Peyer's patch (tissue), 4 donors: ENCODE measurements around the gene IGSF9. TPM values are rescaled to one million over a fixed set of nuclear protein-coding genes. Genes with fewer than 3 reads are reported as not detected.
A peak's percentile ranks its signal among the peaks of the same experiment; 100 is the strongest.

Experiments used
- DNase-seq, 3 donors: peaks; one replicate each; pipeline ENCODE4 v3.0.0-alpha.2; 2017 to 2019
- H3K27ac ChIP-seq, 4 donors: fragments of 200-600 bp; sonication (generic); one replicate each; pipeline ENCODE4 v1.5.1; 2016 to 2019
- H3K27me3 ChIP-seq, 2 donors: fragments of 200-600 bp; sonication (generic); one replicate each; pipeline ENCODE4 v1.5.1; 2019
- H3K36me3 ChIP-seq, 3 donors: fragments of 200-600 bp; sonication (generic); one replicate each; pipeline ENCODE4 v1.5.1; 2016 to 2019
- H3K4me1 ChIP-seq, 4 donors: fragments of 200-600 bp; sonication (generic); one replicate each; pipeline ENCODE4 v1.5.1; 2016 to 2019
- H3K4me3 ChIP-seq, 4 donors: fragments of 200-600 bp; sonication (generic); 1 replicate in 3 of 4; 2 replicates in 1 of 4; pipeline ENCODE4 v1.5.1; 2016 to 2019; ENCODE audit warnings: mild to moderate bottlenecking in 1 of 4
- H3K9me3 ChIP-seq, 4 donors: fragments of 200-600 bp; sonication (generic); one replicate each; pipeline ENCODE4 v1.5.1; 2016 to 2019; ENCODE audit warnings: mild to moderate bottlenecking in 1 of 4
- POLR2A ChIP-seq, 2 donors: fragments of 450-650 bp; IDR thresholded peaks; one replicate each; pipeline ENCODE4 v1.5.1; 2017; ENCODE audit warnings: antibody characterized with exemption in 2 of 2, mild to moderate bottlenecking in 2 of 2, moderate library complexity in 2 of 2
- total RNA-seq, 4 donors: library from RNA; depleted of rRNA; stranded (reverse); fragments of >200 nt; gene quantifications; one replicate each; pipeline ENCODE4 v1.1.0, GENCODE V29; 2016
- TF ChIP-seq, protein P1 (sequence below), 6 experiments: fragments of 450-650 bp in 4 of 6; fragments of 200-600 bp in 2 of 6; sonication (generic) in 1 of 6; IDR thresholded peaks; one replicate each; pipeline ENCODE4 v1.5.1; 2017 to 2019; ENCODE audit warnings: antibody characterized with exemption in 6 of 6, mild to moderate bottlenecking in 3 of 6, moderate library complexity in 1 of 6

Gene IGSF9
- total RNA-seq, 4 donors from 2014 or later, result 5.8 to 169 (median 40.6) TPM

DNA sequence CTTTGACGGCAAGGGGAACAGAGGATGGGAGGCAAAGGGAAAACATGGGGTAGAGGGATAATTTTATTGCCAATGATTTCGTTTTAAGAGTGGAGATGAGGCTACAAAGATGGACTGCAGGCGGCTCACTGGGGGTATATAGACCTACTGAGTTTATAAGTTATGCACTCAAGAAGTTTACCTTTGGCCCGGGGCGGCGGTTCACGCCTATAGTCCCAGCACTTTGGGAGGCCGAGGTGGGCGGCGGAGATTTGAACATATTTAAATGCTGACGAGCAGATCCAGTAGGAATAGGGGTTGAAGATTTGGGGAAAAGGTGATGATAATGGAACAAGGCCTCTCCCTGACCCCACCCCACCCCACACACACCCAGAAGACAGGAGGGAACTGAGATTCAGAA lies 16.8 kb upstream of the IGSF9 start:
- Histone ChIP-seq H3K4me1 (peaks cover 0 to 8% (median 0%) of the 10 kb centered on the region in 4 donors), H3K27me3 (no peaks in the 10 kb centered on the region), H3K4me3 (peak overlapping the region in 3 of 4 donors; percentile 2 to 52 (median 49)), H3K27ac (peak overlapping the region in 3 of 4 donors; percentile 59 to 83 (median 72)), H3K9me3 (no peaks in the 10 kb centered on the region), H3K36me3 (no peaks in the 10 kb centered on the region)
- DNase-seq, result no peak
- TF ChIP-seq POLR2A (IDR thresholded peaks at IDR 0.05), result no peak
- TF ChIP-seq, protein P1, sequence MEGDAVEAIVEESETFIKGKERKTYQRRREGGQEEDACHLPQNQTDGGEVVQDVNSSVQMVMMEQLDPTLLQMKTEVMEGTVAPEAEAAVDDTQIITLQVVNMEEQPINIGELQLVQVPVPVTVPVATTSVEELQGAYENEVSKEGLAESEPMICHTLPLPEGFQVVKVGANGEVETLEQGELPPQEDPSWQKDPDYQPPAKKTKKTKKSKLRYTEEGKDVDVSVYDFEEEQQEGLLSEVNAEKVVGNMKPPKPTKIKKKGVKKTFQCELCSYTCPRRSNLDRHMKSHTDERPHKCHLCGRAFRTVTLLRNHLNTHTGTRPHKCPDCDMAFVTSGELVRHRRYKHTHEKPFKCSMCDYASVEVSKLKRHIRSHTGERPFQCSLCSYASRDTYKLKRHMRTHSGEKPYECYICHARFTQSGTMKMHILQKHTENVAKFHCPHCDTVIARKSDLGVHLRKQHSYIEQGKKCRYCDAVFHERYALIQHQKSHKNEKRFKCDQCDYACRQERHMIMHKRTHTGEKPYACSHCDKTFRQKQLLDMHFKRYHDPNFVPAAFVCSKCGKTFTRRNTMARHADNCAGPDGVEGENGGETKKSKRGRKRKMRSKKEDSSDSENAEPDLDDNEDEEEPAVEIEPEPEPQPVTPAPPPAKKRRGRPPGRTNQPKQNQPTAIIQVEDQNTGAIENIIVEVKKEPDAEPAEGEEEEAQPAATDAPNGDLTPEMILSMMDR (IDR thresholded peaks at IDR 0.05), result no peak

DNA sequence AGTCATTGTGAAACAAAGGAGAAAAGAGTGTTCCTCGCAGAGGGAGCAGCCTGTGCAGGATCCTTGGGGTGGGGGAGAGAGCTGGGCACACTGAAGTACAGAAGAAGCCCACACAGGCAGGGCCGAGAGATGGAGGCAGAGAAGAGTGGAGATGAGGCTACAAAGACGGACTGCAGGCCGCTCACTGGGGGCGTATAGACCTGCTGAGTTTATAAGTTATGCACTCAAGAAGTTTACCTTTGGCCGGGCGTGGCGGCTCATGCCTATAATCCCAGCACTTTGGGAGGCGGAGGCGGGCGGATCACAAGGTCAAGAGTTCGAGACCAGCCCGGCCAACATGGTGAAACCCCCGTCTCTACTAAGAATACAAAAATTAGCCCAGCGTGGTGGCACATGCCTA lies 16.2 kb upstream of the IGSF9 start:
- H3K4me3 ChIP-seq, result peak overlapping the region in 3 of 4 donors; percentile 2 to 52 (median 49)
- peaks cover 0 to 8% (median 0%) of the 10 kb centered on the region in 4 donors for H3K4me1 ChIP-seq
- peak overlapping the region in 3 of 4 donors; percentile 59 to 83 (median 72) for H3K27ac ChIP-seq
- peak in 2 of 3 donors; percentile 82 to 87 for DNase-seq
- H3K9me3 ChIP-seq, result no peaks in the 10 kb centered on the region
- H3K36me3 ChIP-seq, result no peaks in the 10 kb centered on the region
- peak; percentile 44 to 67 for TF ChIP-seq POLR2A (IDR thresholded peaks at IDR 0.05)
- TF ChIP-seq, protein P1 (IDR thresholded peaks at IDR 0.05), result no peak
- H3K27me3 ChIP-seq, result no peaks in the 10 kb centered on the region

DNA sequence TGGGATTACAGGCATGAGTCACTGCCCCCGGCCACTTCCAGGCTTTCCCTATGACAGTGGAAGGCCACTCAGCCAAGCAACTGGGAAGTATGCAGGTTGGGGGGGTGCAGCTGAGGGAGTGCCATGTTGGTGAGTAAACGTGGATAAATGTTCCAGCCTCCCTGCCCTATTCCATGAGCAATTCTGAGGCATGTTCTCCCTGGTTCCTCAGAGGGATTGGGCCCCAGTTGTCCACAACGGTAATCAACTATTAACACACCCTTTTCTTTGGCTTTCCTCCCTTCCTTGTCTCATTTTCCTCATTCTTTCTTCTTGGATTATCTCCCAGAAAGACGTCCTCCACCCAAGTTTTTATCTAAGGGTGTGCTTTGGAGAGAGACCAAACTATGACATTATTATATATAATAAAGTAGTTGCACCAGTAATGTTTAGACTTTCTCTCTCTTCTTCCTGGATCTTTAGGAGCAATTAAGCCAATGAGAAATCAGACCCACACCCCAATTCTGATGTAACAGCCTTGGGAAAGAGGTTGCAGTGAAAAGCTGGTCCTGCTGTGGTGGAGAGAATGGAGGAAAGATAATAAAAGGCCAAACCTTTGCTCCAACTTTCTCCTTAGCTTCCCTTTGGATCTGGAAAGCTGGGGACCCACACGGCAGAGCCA lies 15.4 kb upstream of the IGSF9 start:
- Histone ChIP-seq H3K9me3 (no peaks in the 10 kb centered on the region), H3K27ac (peak overlapping the region in 3 of 4 donors; percentile 59 to 88 (median 72)), H3K36me3 (no peaks in the 10 kb centered on the region), H3K4me3 (peak overlapping the region in 2 of 4 donors; percentile 49 to 52), H3K4me1 (peaks cover 0 to 8% (median 0%) of the 10 kb centered on the region in 4 donors), H3K27me3 (no peaks in the 10 kb centered on the region)
- peak in 1 of 2 donors; percentile 58 for TF ChIP-seq POLR2A (IDR thresholded peaks at IDR 0.05)
- TF ChIP-seq, protein P1 (IDR thresholded peaks at IDR 0.05), result no peak
- peak in 2 of 3 donors; percentile 87 to 91 for DNase-seq

DNA sequence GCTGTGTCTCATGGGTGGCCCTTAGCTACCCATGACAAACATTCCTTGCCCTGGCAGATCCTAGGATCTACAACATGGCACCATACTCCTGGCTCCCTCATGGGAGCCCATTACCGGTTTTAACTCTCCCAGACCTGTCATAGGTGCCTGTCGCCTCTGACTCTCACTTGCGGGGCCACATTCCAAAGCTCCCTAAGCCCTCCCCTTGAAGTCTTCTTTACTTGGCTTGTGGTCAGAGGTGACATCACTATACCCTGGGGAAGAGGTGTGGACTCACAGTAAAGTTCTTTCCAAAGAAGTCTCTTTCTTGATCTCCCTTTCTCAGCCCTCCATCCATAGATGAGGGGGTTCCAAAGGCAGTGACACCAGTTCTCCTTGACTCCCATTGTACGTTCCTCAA lies 14.0 kb upstream of the IGSF9 start:
- H3K4me3 ChIP-seq, result no peak overlapping the region

DNA sequence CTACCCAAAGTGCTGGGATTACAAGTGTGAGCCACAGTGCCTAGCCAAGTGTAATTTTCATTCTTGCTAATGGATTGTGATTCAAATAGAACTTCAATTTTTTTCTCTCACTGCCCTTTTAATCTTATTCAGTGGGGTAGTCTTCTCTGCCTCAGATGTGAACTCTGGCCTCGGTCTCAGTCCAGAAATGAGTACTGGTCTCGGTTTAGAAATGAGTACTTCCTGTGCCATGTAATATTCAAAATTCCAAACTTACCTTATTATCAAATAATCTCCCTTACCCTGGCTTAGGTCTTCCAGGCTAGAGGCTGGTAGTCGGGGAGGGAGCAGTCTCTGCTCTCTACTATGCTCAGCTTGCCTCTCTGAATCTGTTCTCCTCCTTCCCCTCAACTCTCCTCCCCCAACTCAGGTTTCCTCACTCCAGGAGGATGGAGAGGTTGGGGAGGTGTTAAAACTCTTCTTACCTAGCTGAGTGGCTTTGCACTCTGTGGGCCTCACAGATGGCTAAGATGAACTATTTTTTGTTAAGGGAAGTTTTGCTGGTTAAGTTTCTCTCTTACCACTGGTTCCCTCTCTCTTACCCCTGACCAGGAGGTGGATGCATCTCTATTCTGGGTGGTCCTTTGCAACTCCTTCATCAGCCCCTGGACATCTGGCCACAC lies 13.4 kb upstream of the IGSF9 start:
- H3K27me3 ChIP-seq, result no peaks in the 10 kb centered on the region
- no peak for DNase-seq
- H3K36me3 ChIP-seq, result no peaks in the 10 kb centered on the region
- H3K9me3 ChIP-seq, result no peaks in the 10 kb centered on the region
- TF ChIP-seq, protein P1 (IDR thresholded peaks at IDR 0.05), result no peak
- TF ChIP-seq POLR2A (IDR thresholded peaks at IDR 0.05), result no peak
- H3K4me3 ChIP-seq, result no peak overlapping the region
- H3K27ac ChIP-seq, result no peak overlapping the region
- peaks cover 0 to 8% (median 0%) of the 10 kb centered on the region in 4 donors for H3K4me1 ChIP-seq

More for the DNA sequence above, 14.0 kb upstream of the IGSF9 start:
- no peak for DNase-seq
- TF ChIP-seq, protein P1 (IDR thresholded peaks at IDR 0.05), result no peak
- no peak for TF ChIP-seq POLR2A (IDR thresholded peaks at IDR 0.05)
- Histone ChIP-seq H3K27ac (no peak overlapping the region), H3K27me3 (no peaks in the 10 kb centered on the region), H3K4me1 (peaks cover 0 to 8% (median 0%) of the 10 kb centered on the region in 4 donors), H3K9me3 (no peaks in the 10 kb centered on the region), H3K36me3 (no peaks in the 10 kb centered on the region)
